CD4-positive, alpha-beta T cell treated with Interleukin-17A for 1 hour (primary cell): ENCODE results near the gene DUOXA1.
"Not testable (repeated sequence)": the region's sequence is repeated elsewhere in the genome, so short reads cannot be mapped to it uniquely, and the experiment has no call there.

ENCODE experiments used
- DNase-seq: peaks from one replicate; pipeline ENCODE4 v3.0.0-alpha.2; 2020

DUOXA1 gene

GRCh38 chr15:45112143-45112590 is 17.5 kb downstream of the DUOXA1 start:
- DNase-seq, result no peak

DNA sequence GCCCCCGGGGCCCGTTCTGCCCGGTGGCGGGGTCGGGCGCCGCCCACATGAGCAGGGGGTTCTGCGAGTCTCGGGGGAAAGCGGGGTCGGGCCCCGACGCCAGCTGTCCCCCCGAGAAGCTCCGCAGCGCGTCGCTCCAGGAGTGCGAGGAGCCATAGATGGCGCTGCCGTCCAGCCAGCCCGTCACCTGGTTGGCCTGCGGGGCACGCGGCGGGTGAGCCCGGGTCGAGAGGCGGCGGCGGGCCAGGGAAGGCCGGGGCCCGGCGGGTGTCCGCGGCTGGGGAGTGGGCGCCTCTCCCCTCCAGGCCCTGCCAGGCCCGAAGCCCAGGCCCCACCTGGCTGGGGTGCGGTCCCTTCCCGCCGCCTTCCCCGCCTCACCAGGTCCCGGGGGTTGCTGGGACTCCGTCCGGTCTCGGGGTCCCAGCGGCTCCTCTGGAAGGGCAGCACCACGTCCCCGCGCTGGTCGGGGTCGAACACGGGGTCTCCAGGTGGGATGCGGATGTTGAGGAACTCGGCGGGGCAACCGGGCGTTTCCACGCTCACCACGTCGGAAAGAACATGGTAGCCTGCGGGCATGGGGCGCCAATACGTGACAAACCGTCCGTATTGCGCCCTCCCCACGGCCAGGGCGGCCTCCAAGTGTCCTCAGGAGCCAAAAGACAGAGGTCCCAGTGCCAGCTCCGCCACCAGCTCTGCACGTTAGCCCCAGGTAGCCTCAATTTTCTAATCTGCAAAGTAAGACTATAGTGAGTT is 18.1 kb downstream of the DUOXA1 start:
- no peak for DNase-seq

GRCh38 chr15:45110256-45110820 is 19.3 kb downstream of the DUOXA1 start:
- DNase-seq, result no peak

DNA sequence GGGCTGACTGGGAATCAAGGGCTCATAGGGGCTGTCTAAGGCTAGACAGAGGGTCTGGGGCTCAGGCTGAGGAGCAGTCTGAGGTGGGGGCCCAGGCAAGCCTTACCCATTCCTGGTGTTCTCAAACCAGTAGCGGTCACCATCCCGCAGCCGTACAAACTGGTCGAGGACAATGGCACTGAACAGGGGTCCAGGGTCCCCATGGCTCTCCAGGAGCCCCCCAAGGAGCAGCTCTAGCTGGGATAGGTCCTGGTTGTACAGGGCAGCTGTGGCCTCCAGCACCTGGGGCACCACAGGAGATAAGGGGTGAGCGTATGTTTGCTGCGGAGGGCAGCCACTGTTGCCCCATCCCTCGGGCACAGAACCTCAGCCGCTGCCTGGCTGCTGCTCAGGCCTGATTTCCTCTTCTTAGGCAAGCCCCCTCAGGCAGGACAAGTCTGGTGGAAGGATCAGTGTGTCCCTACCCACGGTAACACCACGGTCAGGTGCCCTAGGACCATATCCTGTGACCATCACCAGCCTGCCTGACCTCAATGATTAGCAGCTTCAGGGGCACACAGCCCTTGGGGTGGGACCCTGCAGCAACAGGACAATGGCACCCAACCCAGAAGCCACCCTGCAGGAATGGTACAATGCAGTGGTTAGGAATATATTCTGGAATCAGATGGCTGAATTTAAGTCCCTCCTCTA is 21.6 kb downstream of the DUOXA1 start:
- DNase-seq, result no peak

GRCh38 chr15:45106002-45106790 is 23.5 kb downstream of the DUOXA1 start:
- no peak for DNase-seq

DNA sequence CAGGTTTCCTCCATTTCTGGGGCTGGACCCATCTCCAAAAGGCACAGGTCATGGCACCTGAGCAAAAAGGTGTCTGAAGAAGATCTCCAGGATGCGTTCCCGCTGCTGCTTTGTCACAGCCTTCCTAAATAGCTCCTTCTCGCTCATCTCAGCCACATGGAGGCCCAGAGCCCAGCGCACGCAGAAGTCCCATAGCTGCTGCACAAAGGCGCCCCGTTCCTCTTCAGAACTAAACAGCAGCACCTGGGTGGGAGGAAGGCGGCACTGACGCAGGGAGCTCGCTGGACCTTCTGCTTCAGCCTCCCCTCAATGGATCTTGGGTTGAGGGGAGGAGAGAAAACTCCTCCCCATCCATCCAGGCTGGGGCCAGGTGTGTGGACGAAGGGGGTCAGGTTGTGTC is 24.1 kb downstream of the DUOXA1 start:
- DNase-seq, result no peak

GRCh38 chr15:45104170-45104569 is 25.5 kb downstream of the DUOXA1 start:
- not testable (repeated sequence) for DNase-seq

GRCh38 chr15:45102226-45102625 is 27.5 kb downstream of the DUOXA1 start:
- DNase-seq, result no peak

DNA sequence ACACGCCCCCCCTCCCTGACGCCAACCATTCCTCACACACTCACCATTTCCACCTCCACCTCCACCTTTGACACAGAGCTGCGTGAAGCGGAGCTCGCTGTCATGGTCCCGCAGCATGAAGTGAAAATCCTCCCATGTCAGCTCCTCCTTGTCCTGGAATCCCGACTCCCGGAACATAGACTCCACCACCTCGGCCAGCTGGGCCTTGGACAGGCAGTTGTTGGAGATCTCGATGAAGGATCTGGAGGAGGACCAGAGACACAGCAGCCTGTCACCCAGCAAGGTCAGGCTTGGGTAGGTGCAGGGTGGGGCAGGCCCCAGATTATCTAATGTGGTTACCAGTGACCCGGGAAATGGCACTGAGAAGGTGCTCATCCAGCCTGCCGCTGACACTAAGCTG is 27.9 kb downstream of the DUOXA1 start:
- DNase-seq, result no peak

- DNase-seq, result no peak
These were observed 28.6 kb downstream of the DUOXA1 start for GRCh38 chr15:45100884-45101625.

GRCh38 chr15:45099549-45100165 is 30.0 kb downstream of the DUOXA1 start:
- no peak for DNase-seq

- no peak for DNase-seq
These were observed 32.2 kb downstream of the DUOXA1 start for GRCh38 chr15:45097466-45097865.

- DNase-seq, result no peak
These were observed 34.0 kb downstream of the DUOXA1 start for GRCh38 chr15:45095661-45096060.

DNA sequence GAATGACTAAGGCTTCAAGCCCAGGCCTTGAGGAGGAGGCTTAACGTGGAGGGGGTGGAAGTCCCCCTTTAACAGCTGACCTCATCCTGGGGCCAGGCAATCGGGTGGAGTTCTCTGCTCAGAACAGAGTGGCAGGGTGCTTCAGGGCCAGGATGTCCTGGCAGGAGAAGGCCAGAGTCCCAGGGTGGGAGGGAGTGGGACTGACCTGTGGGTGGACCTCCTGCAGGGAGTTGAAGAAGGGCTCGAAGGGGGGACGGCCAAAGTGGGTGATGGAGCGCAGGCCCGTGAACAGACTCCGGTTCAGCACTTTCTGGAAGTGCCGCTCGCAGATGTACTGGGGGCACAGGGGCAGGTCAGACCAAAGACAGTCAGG is 35.3 kb downstream of the DUOXA1 start:
- DNase-seq, result no peak

GRCh38 chr15:45093622-45094357 is 35.9 kb downstream of the DUOXA1 start:
- DNase-seq, result no peak

DNA sequence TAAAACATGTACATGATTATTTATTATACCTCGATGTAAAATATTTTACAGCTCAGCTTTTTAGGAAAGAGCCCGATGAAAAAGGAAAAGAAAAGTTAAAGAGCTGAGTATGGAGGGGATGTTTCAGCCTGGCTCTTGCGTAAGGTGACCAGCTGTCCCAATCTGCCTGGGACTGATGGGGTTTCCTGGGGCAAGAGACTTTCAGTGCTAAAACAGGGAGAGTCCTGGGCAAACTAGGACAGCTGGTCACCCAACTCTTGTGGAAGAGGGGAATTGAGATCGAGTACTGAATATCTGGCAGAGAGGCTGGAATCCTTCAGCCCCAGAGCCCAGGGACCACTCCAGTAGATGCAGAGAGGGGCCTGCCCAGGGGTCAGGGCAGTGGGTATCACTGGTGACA is 36.7 kb downstream of the DUOXA1 start:
- no peak for DNase-seq

DNA sequence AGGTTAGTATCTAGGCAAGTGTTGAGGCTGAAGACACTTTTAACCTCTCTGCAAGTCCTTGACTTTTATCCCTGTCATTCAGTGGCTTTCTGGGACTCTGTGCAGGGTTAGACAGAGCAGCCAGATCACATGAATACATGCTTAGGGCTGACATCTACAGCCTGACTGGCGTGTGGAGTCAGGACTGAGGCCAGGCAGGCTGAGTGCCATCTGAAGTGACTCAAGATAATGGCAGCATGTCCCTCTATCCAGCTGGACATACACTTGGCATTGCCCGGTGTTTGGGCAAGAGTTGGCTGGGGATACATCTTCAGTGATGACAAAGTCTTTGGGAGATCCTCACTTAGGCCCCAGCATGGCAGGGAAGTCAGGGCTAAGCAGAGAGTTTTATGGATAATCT is 38.1 kb downstream of the DUOXA1 start:
- DNase-seq, result no peak

DNA sequence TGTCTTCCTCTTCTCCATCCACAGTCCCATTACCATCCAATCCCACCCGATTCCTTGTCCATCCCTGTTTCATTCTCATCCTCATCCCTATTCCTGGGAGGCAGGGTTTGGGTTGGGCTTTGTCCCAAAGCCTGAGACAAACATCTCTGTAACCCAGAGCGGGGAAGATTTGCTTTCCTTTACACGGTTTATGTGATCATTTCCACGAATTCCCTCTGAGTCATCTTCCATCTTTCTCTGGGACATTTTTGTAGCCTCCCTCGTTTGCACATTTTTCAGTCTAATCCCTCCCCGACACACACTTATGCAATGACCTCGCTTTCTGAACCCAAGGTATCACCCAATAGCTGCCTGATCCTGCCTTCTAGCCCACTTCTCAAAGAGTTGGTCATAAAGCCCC is 38.5 kb downstream of the DUOXA1 start:
- no peak for DNase-seq

- no peak for DNase-seq
These were observed 39.8 kb downstream of the DUOXA1 start for GRCh38 chr15:45089712-45090373.

- DNase-seq, result no peak
These were observed 40.6 kb downstream of the DUOXA1 start for GRCh38 chr15:45088801-45089711.
